IMR-90 (cell line): ENCODE results near the gene CFP. TPM values are rescaled to one million over a fixed set of nuclear protein-coding genes. Genes with fewer than 3 reads are reported as not detected.
A peak's percentile ranks its signal among the peaks of the same experiment; 100 is the strongest.

ENCODE experiments used
- ATAC-seq: fragments of 200-7000 bp; cut with Tn5 transposase; 2 replicates; pipeline ENCODE4 v1.9.1; 2020; ENCODE audit warnings: low read depth, mild to moderate bottlenecking, moderate library complexity
- BruUV-seq: library from RNA; stranded (reverse); fragments of 400-500 nt; replicated peaks from 2 replicates; lab custom pipeline; 2021; lab: Mats Ljungman, UMichigan
- CTCF ChIA-PET: fragments of 300-600 bp; formaldehyde crosslinking; extraction: SDS; loops from one replicate; lab custom pipeline; 2021; ENCODE audit warnings: antibody characterized with exemption; lab: Yijun Ruan, JAX
- POLR2A ChIA-PET: fragments of 300-600 bp; sonication (Branson Sonifier 250); formaldehyde crosslinking; loops from one replicate; lab custom pipeline; 2022; ENCODE audit warnings: antibody characterized with exemption; ENCODE audit not compliant: unreplicated experiment; lab: Charles Lee
- DNase-seq: peaks from one replicate; pipeline ENCODE4 v3.0.0; 2013
- H2AFZ ChIP-seq: replicated peaks from 2 replicates; pipeline ENCODE3; 2013; ENCODE audit warnings: low read length, mild to moderate bottlenecking; ENCODE audit not compliant: poor library complexity
- H2AK5ac ChIP-seq: 2 replicates; pipeline ENCODE4 v1.6.1; 2013; ENCODE audit warnings: low read depth, low read length, inconsistent platforms
- H2AK9ac ChIP-seq: replicated peaks from 2 replicates; pipeline ENCODE3; 2013; ENCODE audit warnings: mild to moderate bottlenecking, low read depth, low read length, moderate library complexity; ENCODE audit not compliant: poor library complexity
- H2BK120ac ChIP-seq: 2 replicates; pipeline ENCODE4 v1.6.1; 2013; ENCODE audit warnings: low read depth, low read length, inconsistent platforms
- H2BK15ac ChIP-seq: 3 replicates; pipeline ENCODE4 v1.6.1; 2013; ENCODE audit warnings: low read depth, low read length, inconsistent platforms
- H2BK20ac ChIP-seq: 2 replicates; pipeline ENCODE4 v1.6.1; 2013; ENCODE audit warnings: low read depth, mild to moderate bottlenecking, inconsistent platforms, low read length, moderate library complexity
- H2BK5ac ChIP-seq: 2 replicates; pipeline ENCODE4 v1.6.1; 2013; ENCODE audit warnings: mild to moderate bottlenecking, low read depth, low read length, inconsistent platforms; ENCODE audit not compliant: poor library complexity, severe bottlenecking
- H3K14ac ChIP-seq: replicated peaks from 2 replicates; pipeline ENCODE4 v1.6.1; 2013; ENCODE audit warnings: low read depth, low read length, inconsistent platforms
- H3K18ac ChIP-seq: 2 replicates; pipeline ENCODE4 v1.6.1; 2013; ENCODE audit warnings: low read depth, low read length, control low read depth
- H3K23ac ChIP-seq: 2 replicates; pipeline ENCODE4 v1.6.1; 2013; ENCODE audit warnings: low read depth, low read length, inconsistent platforms
- H3K27ac ChIP-seq: 2 replicates; pipeline ENCODE4 v1.5.1; 2013; ENCODE audit warnings: mild to moderate bottlenecking, control low read depth, low read length; ENCODE audit not compliant: insufficient read depth
- H3K27me3 ChIP-seq: 2 replicates; pipeline ENCODE4 v1.6.1; 2013; ENCODE audit warnings: low read length; ENCODE audit not compliant: control insufficient read depth, insufficient read depth
- H3K36me3 ChIP-seq: 2 replicates; pipeline ENCODE4 v1.6.1; 2013; ENCODE audit warnings: low read length, mixed read lengths; ENCODE audit not compliant: control insufficient read depth, insufficient read depth
- H3K4ac ChIP-seq: 2 replicates; pipeline ENCODE4 v1.6.1; 2013; ENCODE audit warnings: low read depth, low read length, inconsistent platforms
- H3K4me1 ChIP-seq: 2 replicates; pipeline ENCODE4 v1.6.1; 2013; ENCODE audit warnings: low read length, mixed read lengths; ENCODE audit not compliant: control insufficient read depth, insufficient read depth
- H3K4me2 ChIP-seq: 2 replicates; pipeline ENCODE4 v1.6.1; 2013; ENCODE audit warnings: low read depth, mild to moderate bottlenecking, control low read depth, low read length, moderate library complexity
- H3K4me3 ChIP-seq: 2 replicates; pipeline ENCODE4 v1.5.1; 2013; ENCODE audit warnings: low read depth, mild to moderate bottlenecking, control low read depth, low read length, moderate library complexity; ENCODE audit not compliant: insufficient read depth
- H3K56ac ChIP-seq: 2 replicates; pipeline ENCODE4 v1.6.1; 2013; ENCODE audit warnings: low read length, inconsistent platforms; ENCODE audit not compliant: insufficient read depth; ENCODE audit errors: extremely low read depth
- H3K79me1 ChIP-seq, 2 experiments: 2 replicates each; pipeline ENCODE4 v1.6.1; 2013; ENCODE audit warnings: low read length in 2 of 2, inconsistent platforms in 1 of 2, low read depth in 1 of 2
- H3K9ac ChIP-seq: 2 replicates; pipeline ENCODE4 v1.6.1; 2013; ENCODE audit warnings: low read depth, low read length, control low read depth
- H3K9me1 ChIP-seq: 2 replicates; pipeline ENCODE4 v1.6.1; 2013; ENCODE audit warnings: low read length, inconsistent platforms; ENCODE audit not compliant: insufficient read depth
- H3K9me3 ChIP-seq: 2 replicates; pipeline ENCODE4 v1.6.1; 2013; ENCODE audit warnings: low read length; ENCODE audit not compliant: control insufficient read depth, insufficient read depth
- H4K20me1 ChIP-seq: 2 replicates; pipeline ENCODE4 v1.6.1; 2013; ENCODE audit warnings: low read length, inconsistent platforms; ENCODE audit not compliant: insufficient read depth
- H4K5ac ChIP-seq: 2 replicates; pipeline ENCODE4 v1.6.1; 2013; ENCODE audit warnings: mild to moderate bottlenecking, low read depth, low read length, control low read depth
- H4K8ac ChIP-seq, 2 experiments: 2 replicates each; pipeline ENCODE4 v1.6.1; 2013; ENCODE audit warnings: low read depth in 2 of 2, low read length in 2 of 2, control low read depth in 1 of 2, inconsistent platforms in 1 of 2
- H4K91ac ChIP-seq: 2 replicates; pipeline ENCODE4 v1.6.1; 2013; ENCODE audit warnings: low read depth, low read length, inconsistent platforms; ENCODE audit not compliant: insufficient read depth
- MAFK ChIP-seq: IDR thresholded peaks from 2 replicates; pipeline ENCODE4 v1.6.1; 2012; ENCODE audit warnings: low read depth, low read length, improper control_type of control experiment
- POLR2A ChIP-seq: IDR thresholded peaks from 2 replicates; pipeline ENCODE4 v1.6.1; 2012; ENCODE audit warnings: mild to moderate bottlenecking, low read depth, low read length
- WGBS, 2 experiments: methylation state at CpG; one replicate each; pipeline versions ENCODE4 v1.1.5 to v1.1.7; 2013; ENCODE audit warnings: missing lambda C conversion rate in 2 of 2; ENCODE audit not compliant: insufficient read length in 1 of 2; ENCODE audit errors: extremely low coverage in 2 of 2; 5-methylcytosine and 5-hydroxymethylcytosine counted together
- dilution Hi-C: fragments of 300-500 bp; cut with HindIII; formaldehyde crosslinking; loops from one replicate; pipeline ENCODE4 v1.14.3; 2018; ENCODE audit warnings: low sequenced_read_pairs; ENCODE audit not compliant: unreplicated experiment
- in situ Hi-C: fragments of 300-500 bp; cut with MboI; formaldehyde crosslinking; loops from 3 replicates; pipeline ENCODE4 v1.14.3; 2019; ENCODE audit warnings: low sequenced_read_pairs, inconsistent platforms, mixed read lengths
- intact Hi-C: fragments of 100-400 bp; cut with micrococcal nuclease; formaldehyde crosslinking; loops from 2 replicates; pipeline ENCODE4 v1.10.0; 2022
- polyA plus RNA-seq, 3 experiments: library from polyadenylated mRNA; depleted of rRNA; stranded (reverse); fragments of >200 nt; gene quantifications; 2 replicates each; pipeline ENCODE4 v1.2.3, GENCODE V29; 2012; ENCODE audit warnings: low replicate concordance in 1 of 3
- total RNA-seq: library from RNA; depleted of rRNA; stranded (reverse); fragments of >200 nt; gene quantifications from 2 replicates; pipeline ENCODE4 v1.2.3, GENCODE V29; 2012

Gene CFP
- total and polyA plus RNA-seq, 2 of the 4 experiments (the other 2 are of a cell fraction), result under 0.01 to 0.14 TPM

DNA sequence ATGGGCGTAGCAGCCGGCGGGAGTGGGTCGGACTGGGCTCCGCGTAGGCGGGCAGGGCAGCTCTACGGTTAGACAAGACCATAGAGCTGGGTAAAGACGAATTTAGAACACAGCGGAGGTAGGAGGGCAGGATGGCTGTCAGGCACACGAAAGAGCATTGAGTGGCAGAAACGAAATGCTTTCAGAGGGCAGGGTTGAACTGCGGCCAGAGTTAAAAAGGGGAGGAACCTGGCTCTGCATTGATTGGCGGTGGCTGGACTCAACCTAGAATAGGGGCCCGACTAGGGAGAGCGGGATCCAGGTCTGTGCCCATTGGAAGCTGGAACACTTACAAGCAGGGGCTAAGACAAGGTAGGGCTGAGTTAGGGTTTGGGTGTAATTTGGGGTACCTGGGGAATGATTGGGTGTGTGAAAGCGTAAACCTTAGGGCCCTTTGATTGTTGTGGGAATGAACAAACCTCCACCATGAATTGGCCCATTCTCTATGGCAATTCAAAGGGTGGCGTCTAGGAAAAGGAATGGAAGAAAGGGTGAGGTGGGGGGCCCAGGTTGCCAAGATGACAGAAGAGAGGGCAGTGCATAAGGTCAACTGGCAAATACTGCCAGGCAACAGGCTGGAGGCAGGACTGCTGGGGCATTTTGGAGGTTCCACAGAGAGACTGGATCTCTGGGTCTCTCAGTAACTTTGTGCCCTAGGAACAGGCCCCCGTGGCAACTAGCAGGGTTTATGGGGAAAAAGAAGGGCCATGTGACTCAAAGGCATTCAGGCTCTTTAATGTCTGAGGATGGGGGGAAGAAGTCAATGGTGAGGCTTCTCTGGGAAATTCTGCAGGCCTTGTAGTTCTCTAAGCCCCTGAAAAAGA, 21.5 kb upstream of the CFP start:
- peak overlapping the region; percentile 56; the same call in 1 of the 2 replicates for H3K56ac ChIP-seq
- ATAC-seq, result peak; percentile 2
- H4K91ac ChIP-seq, result peak overlapping the region; percentile 73
- peak overlapping the region; percentile 58 for H2BK5ac ChIP-seq
- H2AK5ac ChIP-seq, result peak overlapping the region; percentile 90; the same call in 1 of the 2 replicates
- peak overlapping the region; percentile 90; the same call in 1 of the 2 replicates for H3K23ac ChIP-seq
- peaks cover 8% of the 10 kb centered on the region for H3K36me3 ChIP-seq
- peak overlapping the region; percentile 91 for H2AFZ ChIP-seq
- peak overlapping the region; percentile 76 for H3K4me2 ChIP-seq
- WGBS, 2 experiments, result 33% methylated on average over 17 of the region's 19 CpGs; no CpG with 5 or more reads in 1 of the 2 experiments
- H4K8ac ChIP-seq, result peak overlapping the region in 1 of 2 experiments; percentile 66; a peak in 2 of 4 replicates
- peaks cover 0 to 17% of the 10 kb centered on the region in 2 experiments; a peak in 2 of 4 replicates for H3K79me1 ChIP-seq
- dilution Hi-C loops (no loop called here), in situ Hi-C loops (no loop called here), intact Hi-C loops (no loop called here)
- H3K4me1 ChIP-seq, result peaks cover 4% of the 10 kb centered on the region
- peak overlapping the region; percentile 79 for H3K27ac ChIP-seq
- H4K20me1 ChIP-seq, result no peaks in the 10 kb centered on the region
- 0 out of 2 replicates have a peak, but pooled peaks cover 2% of the 10 kb centered on the region for H3K9me1 ChIP-seq
- POLR2A ChIA-PET, result no interaction called here
- DNase-seq, result no peak
- no peak overlapping the region for H4K5ac ChIP-seq
- peak overlapping the region; percentile 32 for H3K4me3 ChIP-seq
- peak overlapping the region; percentile 88 for H3K14ac ChIP-seq
- H3K18ac ChIP-seq, result no peak overlapping the region
- peak overlapping the region; percentile 57 for H3K9ac ChIP-seq
- CTCF ChIA-PET, result no interaction called here
- no TSS peak for BruUV-seq
- peak overlapping the region; percentile 97 for H2AK9ac ChIP-seq
- H3K27me3 ChIP-seq, result no peaks in the 10 kb centered on the region
- H3K9me3 ChIP-seq, result no peaks in the 10 kb centered on the region
- peak overlapping the region; percentile 11; the same call in 1 of the 2 replicates for H2BK120ac ChIP-seq
- H2BK15ac ChIP-seq, result peak overlapping the region; percentile 34; the same call in 1 of the 3 replicates
- no peak overlapping the region for H2BK20ac ChIP-seq
- H3K4ac ChIP-seq, result peak overlapping the region; percentile 84
- peak; percentile 63; the same call in 1 of the 2 replicates for TF ChIP-seq POLR2A
- TF ChIP-seq MAFK, result no peak
